HEK293 (cell line): ENCODE data around the gene TLE3.

ENCODE experiments used
- CTCF ChIP-seq: fragments of 450-650 bp; formaldehyde crosslinking; IDR thresholded peaks from 2 replicates; pipeline ENCODE4 v1.5.1; 2016; ENCODE audit warnings: missing biosample characterization, missing genetic modification characterization
- ELK4 ChIP-seq: IDR thresholded peaks from 2 replicates; pipeline ENCODE4 v1.6.1; 2011; ENCODE audit warnings: mild to moderate bottlenecking, low read depth, low read length, borderline replicate concordance
- HOXD13 ChIP-seq: sonication (generic); formaldehyde crosslinking; IDR thresholded peaks from 2 replicates; pipeline ENCODE4 v1.8.0; 2022; ENCODE audit warnings: missing genetic modification reagents, borderline replicate concordance
- KLF9 ChIP-seq: fragments of 450-650 bp; formaldehyde crosslinking; IDR thresholded peaks from 2 replicates; pipeline ENCODE4 v1.5.1; 2016; ENCODE audit warnings: missing biosample characterization, missing genetic modification characterization, low read depth
- OSR2 ChIP-seq: fragments of 450-650 bp; formaldehyde crosslinking; IDR thresholded peaks from 2 replicates; pipeline ENCODE4 v1.5.1; 2016; ENCODE audit warnings: missing biosample characterization, missing genetic modification characterization
- SALL2 ChIP-seq: fragments of 450-650 bp; formaldehyde crosslinking; IDR thresholded peaks from 2 replicates; pipeline ENCODE4 v1.5.0; 2017; ENCODE audit warnings: missing biosample characterization, mild to moderate bottlenecking, missing genetic modification characterization, borderline replicate concordance
- ZNF169 ChIP-seq: fragments of 450-650 bp; formaldehyde crosslinking; IDR thresholded peaks from 2 replicates; pipeline ENCODE4 v1.5.1; 2016; ENCODE audit warnings: missing biosample characterization, missing genetic modification characterization
- ZNF221 ChIP-seq: fragments of 450-650 bp; formaldehyde crosslinking; IDR thresholded peaks from 2 replicates; pipeline ENCODE4 v1.5.1; 2017; ENCODE audit warnings: missing biosample characterization, missing genetic modification characterization, borderline replicate concordance
- ZNF776 ChIP-seq: fragments of 450-650 bp; formaldehyde crosslinking; IDR thresholded peaks from 2 replicates; pipeline ENCODE4 v1.5.0; 2017; ENCODE audit warnings: missing biosample characterization, missing genetic modification characterization, borderline replicate concordance
- ZNF777 ChIP-seq: fragments of 450-650 bp; formaldehyde crosslinking; IDR thresholded peaks from 2 replicates; pipeline ENCODE4 v1.5.1; 2017; ENCODE audit warnings: missing biosample characterization, missing genetic modification characterization, borderline replicate concordance
- ZNF792 ChIP-seq: fragments of 450-650 bp; formaldehyde crosslinking; IDR thresholded peaks from 2 replicates; pipeline ENCODE4 v1.5.1; 2016; ENCODE audit warnings: missing biosample characterization, missing genetic modification characterization
- ZNF843 ChIP-seq: fragments of 450-650 bp; formaldehyde crosslinking; IDR thresholded peaks from 2 replicates; pipeline ENCODE4 v1.5.1; 2016; ENCODE audit warnings: missing biosample characterization, missing genetic modification characterization

GRCh38 chr15:70034596-70034995 is 63.1 kb downstream of the TLE3 start:
- TF ChIP-seq CTCF (tag by site-specific recombination) (no peak), ELK4 (no peak), ZNF843 (tag by site-specific recombination) (no peak), ZNF792 (no peak), KLF9 (no peak), OSR2 (tag by site-specific recombination) (no peak), ZNF169 (tag by site-specific recombination) (no peak), SALL2 (tag by site-specific recombination) (no peak), ZNF776 (tag by site-specific recombination) (no peak), ZNF221 (tag by site-specific recombination) (no peak), ZNF777 (tag by site-specific recombination) (no peak), HOXD13 (CRISPR knock-in tag) (no peak)
